Kidney (tissue), 14 donors: ENCODE data around the gene COBL. TPM values are rescaled to one million over a fixed set of nuclear protein-coding genes. Genes with fewer than 3 reads are reported as not detected.

Experiments used
- DNase-seq, 5 donors: peaks; one replicate each; pipeline ENCODE4 v3.0.0-alpha.2; 2013 to 2020
- FAIRE-seq: peaks from 2 replicates; lab custom pipeline; 2012; peaks lifted over from hg19 to GRCh38; lab: Jason Lieb, UNC
- H3K27ac ChIP-seq, 2 donors: one replicate each; pipeline ENCODE4 v1.7.0; 2013; ENCODE audit warnings: low read depth in 2 of 2, low read length in 2 of 2, inconsistent platforms in 1 of 2
- H3K27me3 ChIP-seq: one replicate; pipeline ENCODE4 v1.7.1; 2013; ENCODE audit warnings: low read length, inconsistent platforms; ENCODE audit not compliant: control insufficient read depth, insufficient read depth
- H3K36me3 ChIP-seq, 3 donors: one replicate each; pipeline versions ENCODE4 v1.7.0 to v1.7.1; 2013; ENCODE audit warnings: low read length in 3 of 3, control low read depth in 1 of 3, inconsistent platforms in 1 of 3; ENCODE audit not compliant: insufficient read depth in 3 of 3, control insufficient read depth in 2 of 3
- H3K4me1 ChIP-seq, 3 donors: one replicate each; pipeline versions ENCODE4 v1.7.0 to v1.7.1; 2013; ENCODE audit warnings: low read length in 3 of 3, inconsistent platforms in 1 of 3, low read depth in 1 of 3; ENCODE audit not compliant: control insufficient read depth in 2 of 3, insufficient read depth in 2 of 3
- H3K4me3 ChIP-seq, 3 donors: one replicate each; pipeline versions ENCODE4 v1.7.0 to v1.8.1; 2013; ENCODE audit warnings: low read length in 3 of 3, control low read depth in 1 of 3, inconsistent platforms in 1 of 3
- H3K9ac ChIP-seq, 3 donors: one replicate each; pipeline versions ENCODE4 v1.7.0 to v1.7.1; 2013; ENCODE audit warnings: low read length in 3 of 3, control low read depth in 1 of 3, inconsistent platforms in 1 of 3
- H3K9me3 ChIP-seq, 3 donors: one replicate each; pipeline versions ENCODE4 v1.7.0 to v1.7.1; 2013; ENCODE audit warnings: low read length in 3 of 3, control low read depth in 1 of 3, inconsistent platforms in 1 of 3; ENCODE audit not compliant: control insufficient read depth in 2 of 3, insufficient read depth in 1 of 3
- intact Hi-C: fragments of 100-400 bp; cut with DNase I; formaldehyde crosslinking; loops from one replicate; pipeline ENCODE4 v1.11.1; 2022
- polyA plus RNA-seq: library from polyadenylated mRNA; stranded (reverse); fragments of 350-450 nt; fragmentation: Illumina TruSeq; extraction: RNeasy Lipid Tissue Mini Kit (QIAGEN cat#74804); gene quantifications from one replicate; pipeline ENCODE4 v1.2.3, GENCODE V29; 2014; ENCODE audit warnings: low read depth, low replicate concordance; ENCODE audit not compliant: insufficient read depth
- total RNA-seq: library from RNA; stranded (reverse); fragmentation: NEBNext Ultra II Directional; extraction: Animal tissue kit (Norgen Biotek cat#: 25700); gene quantifications from one replicate; pipeline ENCODE4 v1.2.1, GENCODE V29; 2021
- TF ChIP-seq, protein P1 (sequence below): IDR thresholded peaks from 3 replicates; pipeline ENCODE4 v1.5.1; 2012; ENCODE audit warnings: mild to moderate bottlenecking, moderate library complexity, borderline replicate concordance; ENCODE audit not compliant: insufficient read depth; ENCODE audit errors: extremely low read depth
- donor health status: control.
- donor health status: control.
- donor health status: control.
- donor health status: control.
- donor health status: control.
- donor health status: DM: yes; HTN: yes; CAD: no.
- donor health status: Normal renal cell carcinoma (clear cell type).

COBL gene
- total and polyA plus RNA-seq, 2 donors from 2014 or later, result 9.8 to 42.7 TPM

DNA sequence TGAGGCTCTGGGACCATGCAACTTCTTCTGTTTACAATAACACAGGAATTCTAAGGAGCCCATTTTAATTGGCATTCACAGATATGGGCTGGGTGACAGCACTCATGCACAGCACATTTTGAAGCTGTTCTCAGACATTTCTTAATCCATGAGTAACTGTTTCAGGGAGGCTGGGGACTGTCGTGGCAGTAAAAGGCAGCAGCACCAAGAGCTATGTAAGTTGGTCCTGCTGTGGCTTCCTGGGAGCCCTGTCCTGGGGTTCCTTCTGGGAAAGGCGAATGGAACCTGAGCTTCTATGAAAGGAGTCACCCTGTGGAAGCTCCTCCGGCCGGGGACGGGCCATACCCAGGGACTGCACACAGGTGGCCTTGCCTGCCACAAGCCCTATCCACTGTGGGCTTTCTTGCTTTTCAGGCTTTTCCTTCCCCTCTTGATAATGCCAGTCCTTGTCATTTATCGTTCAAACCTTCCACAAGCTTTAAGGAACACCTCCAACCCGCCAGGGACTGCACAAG is 40.5 kb downstream of the COBL start:
- Histone ChIP-seq H3K9ac (no peak overlapping the region), H3K4me1 (peaks cover 0 to 3% (median 0%) of the 10 kb centered on the region in 3 donors), H3K9me3 (no peaks in the 10 kb centered on the region), H3K36me3 (no peaks in the 10 kb centered on the region), H3K4me3 (no peak overlapping the region), H3K27ac (no peak overlapping the region), H3K27me3 (no peaks in the 10 kb centered on the region)
- TF ChIP-seq, protein P1, sequence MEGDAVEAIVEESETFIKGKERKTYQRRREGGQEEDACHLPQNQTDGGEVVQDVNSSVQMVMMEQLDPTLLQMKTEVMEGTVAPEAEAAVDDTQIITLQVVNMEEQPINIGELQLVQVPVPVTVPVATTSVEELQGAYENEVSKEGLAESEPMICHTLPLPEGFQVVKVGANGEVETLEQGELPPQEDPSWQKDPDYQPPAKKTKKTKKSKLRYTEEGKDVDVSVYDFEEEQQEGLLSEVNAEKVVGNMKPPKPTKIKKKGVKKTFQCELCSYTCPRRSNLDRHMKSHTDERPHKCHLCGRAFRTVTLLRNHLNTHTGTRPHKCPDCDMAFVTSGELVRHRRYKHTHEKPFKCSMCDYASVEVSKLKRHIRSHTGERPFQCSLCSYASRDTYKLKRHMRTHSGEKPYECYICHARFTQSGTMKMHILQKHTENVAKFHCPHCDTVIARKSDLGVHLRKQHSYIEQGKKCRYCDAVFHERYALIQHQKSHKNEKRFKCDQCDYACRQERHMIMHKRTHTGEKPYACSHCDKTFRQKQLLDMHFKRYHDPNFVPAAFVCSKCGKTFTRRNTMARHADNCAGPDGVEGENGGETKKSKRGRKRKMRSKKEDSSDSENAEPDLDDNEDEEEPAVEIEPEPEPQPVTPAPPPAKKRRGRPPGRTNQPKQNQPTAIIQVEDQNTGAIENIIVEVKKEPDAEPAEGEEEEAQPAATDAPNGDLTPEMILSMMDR, result no peak
- FAIRE-seq (no peak), DNase-seq (peak in 1 of 5 donors; percentile 14)
- intact Hi-C loops, result no loop called here

DNA sequence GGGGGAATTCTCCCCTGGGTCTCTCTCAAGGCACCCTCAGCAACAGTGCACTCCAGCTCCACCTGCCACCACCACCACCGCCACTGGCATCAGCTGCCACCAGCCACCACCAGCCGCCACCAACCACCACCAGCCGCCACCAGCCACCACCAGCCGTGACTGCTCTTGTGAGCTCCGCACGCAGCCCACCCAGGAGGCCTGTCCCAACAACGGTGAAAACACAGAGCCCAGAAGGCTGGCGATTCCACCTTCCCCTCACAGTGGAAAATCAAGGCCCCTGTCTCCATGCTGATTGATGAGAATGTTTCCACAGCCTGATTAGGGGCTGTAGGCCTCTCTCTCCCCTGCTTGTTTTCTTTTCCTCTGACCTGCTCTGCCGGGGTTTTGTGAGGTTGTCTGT is 41.1 kb downstream of the COBL start:
- no peaks in the 10 kb centered on the region for H3K36me3 ChIP-seq
- H3K4me3 ChIP-seq, result no peak overlapping the region
- H3K4me1 ChIP-seq, result peaks cover 0 to 3% (median 0%) of the 10 kb centered on the region in 3 donors
- TF ChIP-seq, protein P1, result no peak
- no peaks in the 10 kb centered on the region for H3K9me3 ChIP-seq
- FAIRE-seq (no peak), DNase-seq (peak in 3 of 5 donors; percentile 36 to 46 (median 41))
- no peak overlapping the region for H3K9ac ChIP-seq
- H3K27ac ChIP-seq, result no peak overlapping the region
- no peaks in the 10 kb centered on the region for H3K27me3 ChIP-seq
- intact Hi-C loops, result no loop called here

DNA sequence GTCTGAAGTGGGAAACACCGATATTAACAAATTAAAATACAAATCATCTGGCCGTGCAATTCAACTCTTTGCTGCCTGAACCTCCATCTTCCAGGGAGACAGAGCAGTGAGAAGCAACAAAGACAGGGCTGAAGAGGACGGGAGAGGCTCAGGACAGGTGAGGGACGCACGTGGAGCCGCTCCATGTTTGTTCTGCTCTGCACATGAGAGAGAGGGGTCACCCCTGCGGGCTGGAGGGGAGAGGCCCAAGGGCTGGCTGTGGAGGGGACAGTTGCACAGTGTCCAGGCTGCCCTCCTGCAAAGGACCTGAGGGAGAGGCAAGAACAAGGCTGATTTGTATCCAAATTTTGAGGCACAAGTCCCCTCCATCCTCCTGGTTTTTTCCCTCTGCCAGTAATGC is 41.7 kb downstream of the COBL start:
- Histone ChIP-seq H3K27me3 (no peaks in the 10 kb centered on the region), H3K36me3 (no peaks in the 10 kb centered on the region), H3K9me3 (no peaks in the 10 kb centered on the region), H3K9ac (no peak overlapping the region), H3K4me3 (no peak overlapping the region), H3K4me1 (peaks cover 0 to 3% (median 0%) of the 10 kb centered on the region in 3 donors), H3K27ac (no peak overlapping the region)
- FAIRE-seq (no peak), DNase-seq (no peak)
- intact Hi-C loops, result no loop called here
- TF ChIP-seq, protein P1, result no peak

DNA sequence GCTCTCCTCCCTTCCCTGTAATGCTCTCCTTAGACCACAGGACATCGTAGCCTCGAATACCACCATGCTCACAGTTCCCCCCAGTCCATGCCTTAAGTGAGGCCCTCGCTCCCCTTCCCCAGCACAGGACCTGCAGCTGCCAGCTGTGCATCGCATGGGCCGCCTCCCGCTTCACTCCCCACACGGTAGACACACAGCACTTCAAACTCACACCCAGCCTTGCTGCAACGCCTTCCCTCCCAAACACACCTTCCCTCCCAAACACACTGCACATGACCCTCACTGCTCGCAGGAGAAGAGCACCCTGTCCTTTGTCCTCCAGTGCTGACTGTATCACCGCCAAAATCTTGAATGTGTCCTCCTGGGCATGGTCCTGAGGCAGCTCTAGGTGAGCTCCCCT is 42.6 kb downstream of the COBL start:
- TF ChIP-seq, protein P1, result no peak
- Histone ChIP-seq H3K27me3 (no peaks in the 10 kb centered on the region), H3K36me3 (no peaks in the 10 kb centered on the region), H3K4me3 (no peak overlapping the region), H3K9ac (no peak overlapping the region), H3K9me3 (no peaks in the 10 kb centered on the region), H3K27ac (no peak overlapping the region), H3K4me1 (peaks cover 0 to 3% (median 0%) of the 10 kb centered on the region in 3 donors)
- FAIRE-seq, result no peak
- DNase-seq, result no peak
- intact Hi-C loops, result no loop called here
